H1 (cell line): ENCODE results near the gene MUC5B. TPM values are rescaled to one million over a fixed set of nuclear protein-coding genes. Genes with fewer than 3 reads are reported as not detected.

Experiments
- CTCF ChIA-PET: fragments of 300-600 bp; sonication (Branson Sonifier 250); formaldehyde crosslinking; loops from one replicate; lab custom pipeline; 2021; ENCODE audit not compliant: partially characterized antibody; lab: Charles Lee
- POLR2A ChIA-PET: fragments of 300-600 bp; sonication (Branson Sonifier 250); formaldehyde crosslinking; loops from one replicate; lab custom pipeline; 2021; ENCODE audit warnings: inconsistent platforms; ENCODE audit not compliant: partially characterized antibody; lab: Charles Lee
- DNase-seq, 2 experiments: peaks; one replicate each; pipeline versions ENCODE4 v3.0.0 to v3.0.0-alpha.2; 2010 to 2022; ENCODE audit warnings: low spot score in 2 of 2, low read depth in 1 of 2, mixed read lengths in 1 of 2
- FAIRE-seq: peaks from 2 replicates; lab custom pipeline; 2011; peaks lifted over from hg19 to GRCh38; lab: Jason Lieb, UNC
- H2AFZ ChIP-seq: 2 replicates; pipeline ENCODE4 v1.8.1; 2012; ENCODE audit warnings: low read length, inconsistent platforms
- H2AK5ac ChIP-seq: 2 replicates; pipeline ENCODE4 v1.6.1; 2013; ENCODE audit warnings: low read depth, low read length
- H2BK120ac ChIP-seq: replicated peaks from 2 replicates; pipeline ENCODE3; 2013; ENCODE audit warnings: low read depth, low read length, inconsistent platforms
- H2BK12ac ChIP-seq: 2 replicates; pipeline ENCODE4 v1.6.1; 2013; ENCODE audit warnings: low read depth, low read length
- H2BK15ac ChIP-seq: 2 replicates; pipeline ENCODE4 v1.6.1; 2013; ENCODE audit warnings: low read length
- H2BK20ac ChIP-seq: 2 replicates; pipeline ENCODE4 v1.6.1; 2013; ENCODE audit warnings: low read length
- H2BK5ac ChIP-seq: 2 replicates; pipeline ENCODE4 v1.6.1; 2013; ENCODE audit warnings: low read depth, low read length
- H3K14ac ChIP-seq: 2 replicates; pipeline ENCODE4 v1.6.1; 2013; ENCODE audit warnings: inconsistent platforms; ENCODE audit not compliant: insufficient read length
- H3K18ac ChIP-seq: 2 replicates; pipeline ENCODE4 v1.6.1; 2013; ENCODE audit warnings: low read length; ENCODE audit errors: extremely low read depth
- H3K23ac ChIP-seq: 2 replicates; pipeline ENCODE4 v1.6.1; 2013; ENCODE audit warnings: inconsistent platforms; ENCODE audit not compliant: insufficient read length
- H3K23me2 ChIP-seq: 2 replicates; pipeline ENCODE4 v1.6.1; 2013; ENCODE audit warnings: low read depth, low read length
- H3K27ac ChIP-seq: 2 replicates; pipeline ENCODE4 v1.6.1; 2011; ENCODE audit warnings: low read depth, low read length, inconsistent platforms
- H3K27me3 ChIP-seq, 4 experiments: replicated peaks in 1 of 4; 1 replicate in 1 of 4; 2 replicates in 3 of 4; pipeline versions ENCODE4 v1.6.1 to v1.8.1; 2011 to 2013; ENCODE audit warnings: low read length in 3 of 4, mild to moderate bottlenecking in 3 of 4, inconsistent platforms in 2 of 4, mixed read lengths in 2 of 4, moderate library complexity in 1 of 4; ENCODE audit not compliant: control insufficient read depth in 3 of 4, insufficient read depth in 3 of 4; ENCODE audit errors: extremely low read depth in 1 of 4
- H3K36me3 ChIP-seq, 4 experiments: 2 replicates each; pipeline versions ENCODE4 v1.6.1 to v1.8.1; 2011 to 2013; ENCODE audit warnings: mild to moderate bottlenecking in 4 of 4, low read length in 3 of 4, moderate library complexity in 2 of 4, control low read depth in 1 of 4, inconsistent platforms in 1 of 4; ENCODE audit not compliant: insufficient read depth in 4 of 4, control insufficient read depth in 2 of 4
- H3K4ac ChIP-seq: replicated peaks from 2 replicates; pipeline ENCODE3; 2013; ENCODE audit warnings: low read length, low read depth, mixed read lengths, inconsistent platforms; ENCODE audit not compliant: insufficient read length
- H3K4me1 ChIP-seq, 4 experiments: replicated peaks in 1 of 4; 1 replicate in 1 of 4; 2 replicates in 3 of 4; pipeline versions ENCODE4 v1.6.1 to v1.8.1; 2011 to 2013; ENCODE audit warnings: low read length in 3 of 4, inconsistent platforms in 2 of 4, mixed read lengths in 1 of 4; ENCODE audit not compliant: insufficient read depth in 4 of 4, control insufficient read depth in 3 of 4
- H3K4me2 ChIP-seq, 2 experiments: 2 replicates each; pipeline versions ENCODE4 v1.6.1 to v1.8.1; 2011 to 2013; ENCODE audit warnings: low read depth in 2 of 2, low read length in 2 of 2, control low read depth in 1 of 2, inconsistent platforms in 1 of 2, mild to moderate bottlenecking in 1 of 2; ENCODE audit not compliant: insufficient read depth in 1 of 2
- H3K4me3 ChIP-seq, 4 experiments: fragments of 200-600, 300-600 bp in 1 of 4; sonication (generic), shearing (Covaris generic), sonication (Bioruptor Twin) in 1 of 4; 2 replicates each; pipeline versions ENCODE4 v1.5.1 to v1.8.1; 2011 to 2016; ENCODE audit warnings: low read length in 4 of 4, low read depth in 3 of 4, control low read depth in 2 of 4, inconsistent platforms in 2 of 4, mild to moderate bottlenecking in 2 of 4, mixed read lengths in 1 of 4, moderate library complexity in 1 of 4; ENCODE audit not compliant: insufficient read depth in 2 of 4; ENCODE audit errors: extremely low read depth in 1 of 4
- H3K56ac ChIP-seq: replicated peaks from 2 replicates; pipeline ENCODE3; 2013; ENCODE audit warnings: low read depth, mild to moderate bottlenecking, mixed read lengths, low read length, inconsistent platforms; ENCODE audit not compliant: insufficient read length
- H3K79me1 ChIP-seq: 2 replicates; pipeline ENCODE4 v1.6.1; 2013; ENCODE audit warnings: low read depth, low read length, control low read depth
- H3K79me2 ChIP-seq, 2 experiments: 2 replicates each; pipeline versions ENCODE4 v1.6.1 to v1.8.1; 2012 to 2013; ENCODE audit warnings: low read length in 2 of 2, mild to moderate bottlenecking in 2 of 2, inconsistent platforms in 1 of 2; ENCODE audit not compliant: insufficient read depth in 2 of 2, control insufficient read depth in 1 of 2
- H3K9ac ChIP-seq, 4 experiments: replicated peaks in 1 of 4; 1 replicate in 1 of 4; 2 replicates in 3 of 4; pipeline versions ENCODE4 v1.6.1 to v1.8.1; 2011 to 2013; ENCODE audit warnings: low read depth in 3 of 4, low read length in 3 of 4, control low read depth in 2 of 4, mild to moderate bottlenecking in 2 of 4, moderate library complexity in 2 of 4, inconsistent platforms in 1 of 4; ENCODE audit errors: extremely low read depth in 1 of 4
- H3K9me3 ChIP-seq, 2 experiments: 2 replicates each; pipeline versions ENCODE4 v1.6.1 to v1.8.1; 2012 to 2013; ENCODE audit warnings: mild to moderate bottlenecking in 2 of 2, moderate library complexity in 2 of 2, control low read depth in 1 of 2, inconsistent platforms in 1 of 2, low read depth in 1 of 2, low read length in 1 of 2, mixed read lengths in 1 of 2; ENCODE audit not compliant: insufficient read depth in 2 of 2
- H4K20me1 ChIP-seq, 2 experiments: replicated peaks in 1 of 2; 2 replicates each; pipeline versions ENCODE3 to v1.8.1; 2011 to 2013; ENCODE audit warnings: inconsistent platforms in 2 of 2, low read length in 2 of 2, mild to moderate bottlenecking in 1 of 2; ENCODE audit not compliant: insufficient read depth in 2 of 2, control insufficient read depth in 1 of 2
- H4K5ac ChIP-seq: 2 replicates; pipeline ENCODE4 v1.6.1; 2013; ENCODE audit warnings: low read length, low read depth, mixed read lengths, inconsistent platforms; ENCODE audit not compliant: insufficient read length
- H4K8ac ChIP-seq: 2 replicates; pipeline ENCODE4 v1.8.0; 2013; ENCODE audit warnings: mild to moderate bottlenecking, moderate library complexity, low read length, inconsistent platforms; ENCODE audit not compliant: insufficient read depth; ENCODE audit errors: extremely low read depth
- H4K91ac ChIP-seq: replicated peaks from 2 replicates; pipeline ENCODE3; 2013; ENCODE audit warnings: low read length, mixed read lengths, inconsistent platforms; ENCODE audit not compliant: insufficient read length
- ASH2L ChIP-seq: fragments of 200-600, 300-600 bp; sonication (generic); IDR thresholded peaks from one replicate; pipeline ENCODE4 v1.7.1; 2017; ENCODE audit warnings: low read length
- CHD1 ChIP-seq: IDR thresholded peaks from 2 replicates; pipeline ENCODE4 v1.6.1; 2012; ENCODE audit warnings: low read depth, low read length, improper control_type of control experiment
- CREB1 ChIP-seq: IDR thresholded peaks from 2 replicates; pipeline ENCODE4 v1.6.1; 2012; ENCODE audit warnings: inconsistent platforms
- GABPA ChIP-seq: IDR thresholded peaks from 2 replicates; pipeline ENCODE4 v1.6.1; 2011; ENCODE audit warnings: mild to moderate bottlenecking, low read length, moderate library complexity, borderline replicate concordance; ENCODE audit not compliant: insufficient read depth
- KDM4A ChIP-seq: IDR thresholded peaks from one replicate; pipeline ENCODE4 v1.7.1; 2012; ENCODE audit warnings: low read depth, mild to moderate bottlenecking, moderate library complexity, low read length, inconsistent platforms; ENCODE audit not compliant: severe bottlenecking
- NRF1 ChIP-seq: IDR thresholded peaks from 2 replicates; pipeline ENCODE4 v1.6.1; 2011; ENCODE audit warnings: mild to moderate bottlenecking, low read depth, low read length, improper control_type of control experiment
- POLR2A ChIP-seq, 2 experiments: IDR thresholded peaks; 1 replicate in 1 of 2; 2 replicates in 1 of 2; pipeline ENCODE4 v1.6.1; 2011; ENCODE audit warnings: low read depth in 2 of 2, low read length in 2 of 2, mild to moderate bottlenecking in 2 of 2; ENCODE audit errors: control extremely low read depth in 1 of 2
- RXRA ChIP-seq: IDR thresholded peaks from 2 replicates; pipeline ENCODE4 v1.6.1; 2011; ENCODE audit warnings: low read depth, mild to moderate bottlenecking, low read length, moderate library complexity; ENCODE audit not compliant: insufficient read depth
- SIN3A ChIP-seq, 2 experiments: IDR thresholded peaks in 1 of 2; conservative IDR thresholded peaks in 1 of 2; 2 replicates each; pipeline ENCODE4 v1.6.1; 2011 to 2012; ENCODE audit warnings: low read length in 2 of 2, improper control_type of control experiment in 1 of 2, low read depth in 1 of 2, mild to moderate bottlenecking in 1 of 2
- TBP ChIP-seq: IDR thresholded peaks from 2 replicates; pipeline ENCODE4 v1.6.1; 2011; ENCODE audit warnings: low read depth, low read length, improper control_type of control experiment
- YY1 ChIP-seq: IDR thresholded peaks from 2 replicates; pipeline ENCODE4 v1.6.1; 2011; ENCODE audit warnings: low read depth, mild to moderate bottlenecking, low read length
- WGBS, 2 experiments: shearing (Covaris generic) in 1 of 2; methylation state at CpG; one replicate each; pipeline versions ENCODE4 v1.1.6 to v1.1.7; 2013 to 2015; ENCODE audit warnings: low lambda C conversion rate in 2 of 2, mixed read lengths in 2 of 2, inconsistent platforms in 1 of 2, low coverage in 1 of 2, missing lambda C conversion rate in 1 of 2; ENCODE audit not compliant: insufficient replicate concordance in 2 of 2, insufficient coverage in 1 of 2, insufficient read length in 1 of 2; ENCODE audit errors: extremely low coverage in 1 of 2, missing lambda C conversion rate in 1 of 2; 5-methylcytosine and 5-hydroxymethylcytosine counted together
- polyA plus RNA-seq, 7 experiments: library from polyadenylated mRNA; depleted of rRNA in 3 of 7; stranded (reverse) in 5 of 7; unstranded in 2 of 7; fragments of >200 nt in 5 of 7; fragments of 200-250 nt in 2 of 7; gene quantifications; 1 replicate in 5 of 7; 2 replicates in 1 of 7; 4 replicates in 1 of 7; pipeline versions ENCODE4 v1.2.1 to v1.2.3, GENCODE V29; 2011 to 2013; ENCODE audit warnings: missing spikeins in 2 of 7, mixed read lengths in 2 of 7
- total RNA-seq: library from RNA; stranded (reverse); fragmentation: NEBNext Ultra II Directional; extraction: Animal tissue kit (Norgen Biotek cat#: 25700); gene quantifications from 2 replicates; pipeline ENCODE4 v1.2.1, GENCODE V29; 2021

Gene MUC5B
- total and polyA plus RNA-seq, 2 of the 8 experiments (the other 6 are each of a cell fraction or from before 2014, with no cell fraction given): 0.02 to 0.03 TPM

- ChIA-PET CTCF (interaction anchor here (1.0 kb wide), 2 partner anchors 78 to 206 kb away, joined by 3 to 4 read pairs; no protein-coding TSS in a partner anchor), POLR2A (interaction anchor here (1.1 to 2.7 kb wide), 4 partner anchors 10 to 42 kb away, joined by 3 to 12 read pairs (median 4); no protein-coding TSS in a partner anchor)
- H2AFZ ChIP-seq: peak within 1 kb of the TSS; percentile 45; the same call in 1 of the 2 replicates
- TF ChIP-seq KDM4A (peak; percentile 93), POLR2A (IDR thresholded peaks at IDR 0.05; ENCODE audit: control extremely low read depth in 1 of 2, low read depth in 2 of 2, low read length in 2 of 2) (peak in 1 of 2 experiments; percentile 50; a peak in 1 of 3 replicates), CREB1 (peak; percentile 50; the same call in 1 of the 2 replicates), TBP (peak; percentile 56; the same call in 1 of the 2 replicates), RXRA (no peak), CHD1 (no peak), NRF1 (peak; percentile 98), GABPA (no peak), SIN3A (conservative IDR thresholded peaks at IDR 0.05 in 1 of 2, IDR thresholded peaks at IDR 0.05 in 1 of 2; ENCODE audit: low read depth in 1 of 2, low read length in 2 of 2) (peak in 1 of 2 experiments; percentile 52; a peak in 1 of 4 replicates), YY1 (peak; percentile 82; the same call in 1 of the 2 replicates), ASH2L (peak; percentile 76)
These were observed 86.8 kb downstream of the MUC5B start, which contains the start of gene TOLLIP for GRCh38 chr11:1309498-1310317. TOLLIP (minus strand) TSS chr11:1309632; CDS start chr11:1309498, 134 bp downstream.

More at GRCh38 chr11:1309498-1310317, 86.8 kb downstream of the MUC5B start, which contains the start of gene TOLLIP:
- peak within 1 kb of the TSS; percentile 36 for H3K56ac ChIP-seq
- H3K14ac ChIP-seq: no peak within 1 kb of the TSS
- no peak within 1 kb of the TSS for H3K23ac ChIP-seq
- H3K27me3 ChIP-seq: no peaks in the 10 kb centered on the region; a peak in 1 of 7 replicates
- no peak within 1 kb of the TSS for H2BK120ac ChIP-seq
- peak within 1 kb of the TSS; percentile 36; the same call in 1 of the 2 replicates for H3K27ac ChIP-seq
- peak within 1 kb of the TSS; percentile 58 to 84 (median 62) for H3K4me3 ChIP-seq
- H2AK5ac ChIP-seq: no peak within 1 kb of the TSS
- no peak for FAIRE-seq
- H3K23me2 ChIP-seq: peaks cover 4% of the 10 kb centered on the region; the same call in 1 of the 2 replicates
- H4K91ac ChIP-seq: peak within 1 kb of the TSS; percentile 61
- H4K5ac ChIP-seq: peak within 1 kb of the TSS; percentile 90
- peaks cover 0 to 30% of the 10 kb centered on the region in 2 experiments; a peak in 3 of 4 replicates for H3K79me2 ChIP-seq
- peak within 1 kb of the TSS; percentile 57 for H3K4ac ChIP-seq
- peak within 1 kb of the TSS; percentile 67 to 72 for H3K4me2 ChIP-seq
- no peak within 1 kb of the TSS for H2BK12ac ChIP-seq
- peaks cover 0 to 7% (median 1%) of the 10 kb centered on the region in 4 experiments; a peak in 4 of 7 replicates for H3K4me1 ChIP-seq
- H3K18ac ChIP-seq: peak within 1 kb of the TSS; percentile 65
- peak within 1 kb of the TSS; percentile 12; the same call in 1 of the 2 replicates for H2BK15ac ChIP-seq
- peaks cover 3 to 16% of the 10 kb centered on the region in 2 experiments for H4K20me1 ChIP-seq
- H3K36me3 ChIP-seq: no peaks in the 10 kb centered on the region
- peaks cover 6% of the 10 kb centered on the region for H3K79me1 ChIP-seq
- peak within 1 kb of the TSS; percentile 42 to 80 (median 62); a peak in 6 of 7 replicates for H3K9ac ChIP-seq
- WGBS, 2 experiments: 5% methylated on average over 64 of the region's 97 CpGs; no CpG with 5 or more reads in 1 of the 2 experiments
- H4K8ac ChIP-seq: peak within 1 kb of the TSS; percentile 94
- H3K9me3 ChIP-seq: peaks cover 7% of the 10 kb centered on the region in 2 experiments; a peak in 1 of 4 replicates
- no peak within 1 kb of the TSS for H2BK20ac ChIP-seq
- peak within 1 kb of the TSS; percentile 91; the same call in 1 of the 2 replicates for H2BK5ac ChIP-seq
- DNase-seq: peak; percentile 79 to 98
